ENCODE measurements around the gene SCO2. TPM values are rescaled to one million over a fixed set of nuclear protein-coding genes. Genes with fewer than 3 reads are reported as not detected.
"Not testable (repeated sequence)": the region's sequence is repeated elsewhere in the genome, so short reads cannot be mapped to it uniquely, and the experiment has no call there.

SCO2 gene
- total RNA-seq, 1 donor from 2014 or later, result 0.78 TPM

- DNase-seq, result no peak
These were observed 25.9 kb upstream of the SCO2 start for GRCh38 chr22:50551160-50551752.

- DNase-seq, result no peak
These were observed 25.0 kb upstream of the SCO2 start for GRCh38 chr22:50550395-50550794.

GRCh38 chr22:50548921-50549790, 23.8 kb upstream of the SCO2 start:
- no peak for DNase-seq

- DNase-seq, result no peak
These were observed 22.9 kb upstream of the SCO2 start for GRCh38 chr22:50548040-50548920.

GRCh38 chr22:50547263-50547985, 22.0 kb upstream of the SCO2 start:
- DNase-seq, result no peak

- no peak for DNase-seq
These were observed 21.2 kb upstream of the SCO2 start for GRCh38 chr22:50546326-50547262.

- no peak for DNase-seq
These were observed 20.3 kb upstream of the SCO2 start, which contains the start of gene KLHDC7B for GRCh38 chr22:50545522-50546325. Gene KLHDC7B (plus strand): TSS chr22:50545899. CDS start chr22:50546244, 345 bp downstream.

GRCh38 chr22:50544746-50545253, 19.4 kb upstream of the SCO2 start:
- DNase-seq, result no peak

GRCh38 chr22:50544078-50544745, 18.8 kb upstream of the SCO2 start:
- DNase-seq, result no peak

- DNase-seq, result no peak
These were observed 17.1 kb upstream of the SCO2 start for GRCh38 chr22:50542416-50542927.

- not testable (repeated sequence) for DNase-seq
These were observed 16.2 kb upstream of the SCO2 start for GRCh38 chr22:50541667-50542026.

- no peak for DNase-seq
These were observed 15.0 kb upstream of the SCO2 start for GRCh38 chr22:50540381-50540780.

GRCh38 chr22:50537765-50538164, 12.4 kb upstream of the SCO2 start:
- no peak for DNase-seq

GRCh38 chr22:50536226-50536625, 10.8 kb upstream of the SCO2 start:
- no peak for DNase-seq

GRCh38 chr22:50535113-50535512, 9.7 kb upstream of the SCO2 start:
- DNase-seq, result no peak

- not testable (repeated sequence) for DNase-seq
These were observed 8.7 kb upstream of the SCO2 start for GRCh38 chr22:50533856-50534711.

- no peak for DNase-seq
These were observed 7.7 kb upstream of the SCO2 start for GRCh38 chr22:50532824-50533796.

Measured in occipital lobe (tissue), 2 donors.